HG03097 (cell line): ENCODE results near the gene NEK11.

Source experiments
- ATAC-seq: cut with Tn5 transposase; IDR thresholded peaks from one replicate; pipeline ENCODE4 v1.9.1; 2021; ENCODE audit not compliant: unreplicated experiment, low FRiP score

Gene NEK11, protein sequence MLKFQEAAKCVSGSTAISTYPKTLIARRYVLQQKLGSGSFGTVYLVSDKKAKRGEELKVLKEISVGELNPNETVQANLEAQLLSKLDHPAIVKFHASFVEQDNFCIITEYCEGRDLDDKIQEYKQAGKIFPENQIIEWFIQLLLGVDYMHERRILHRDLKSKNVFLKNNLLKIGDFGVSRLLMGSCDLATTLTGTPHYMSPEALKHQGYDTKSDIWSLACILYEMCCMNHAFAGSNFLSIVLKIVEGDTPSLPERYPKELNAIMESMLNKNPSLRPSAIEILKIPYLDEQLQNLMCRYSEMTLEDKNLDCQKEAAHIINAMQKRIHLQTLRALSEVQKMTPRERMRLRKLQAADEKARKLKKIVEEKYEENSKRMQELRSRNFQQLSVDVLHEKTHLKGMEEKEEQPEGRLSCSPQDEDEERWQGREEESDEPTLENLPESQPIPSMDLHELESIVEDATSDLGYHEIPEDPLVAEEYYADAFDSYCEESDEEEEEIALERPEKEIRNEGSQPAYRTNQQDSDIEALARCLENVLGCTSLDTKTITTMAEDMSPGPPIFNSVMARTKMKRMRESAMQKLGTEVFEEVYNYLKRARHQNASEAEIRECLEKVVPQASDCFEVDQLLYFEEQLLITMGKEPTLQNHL

DNA sequence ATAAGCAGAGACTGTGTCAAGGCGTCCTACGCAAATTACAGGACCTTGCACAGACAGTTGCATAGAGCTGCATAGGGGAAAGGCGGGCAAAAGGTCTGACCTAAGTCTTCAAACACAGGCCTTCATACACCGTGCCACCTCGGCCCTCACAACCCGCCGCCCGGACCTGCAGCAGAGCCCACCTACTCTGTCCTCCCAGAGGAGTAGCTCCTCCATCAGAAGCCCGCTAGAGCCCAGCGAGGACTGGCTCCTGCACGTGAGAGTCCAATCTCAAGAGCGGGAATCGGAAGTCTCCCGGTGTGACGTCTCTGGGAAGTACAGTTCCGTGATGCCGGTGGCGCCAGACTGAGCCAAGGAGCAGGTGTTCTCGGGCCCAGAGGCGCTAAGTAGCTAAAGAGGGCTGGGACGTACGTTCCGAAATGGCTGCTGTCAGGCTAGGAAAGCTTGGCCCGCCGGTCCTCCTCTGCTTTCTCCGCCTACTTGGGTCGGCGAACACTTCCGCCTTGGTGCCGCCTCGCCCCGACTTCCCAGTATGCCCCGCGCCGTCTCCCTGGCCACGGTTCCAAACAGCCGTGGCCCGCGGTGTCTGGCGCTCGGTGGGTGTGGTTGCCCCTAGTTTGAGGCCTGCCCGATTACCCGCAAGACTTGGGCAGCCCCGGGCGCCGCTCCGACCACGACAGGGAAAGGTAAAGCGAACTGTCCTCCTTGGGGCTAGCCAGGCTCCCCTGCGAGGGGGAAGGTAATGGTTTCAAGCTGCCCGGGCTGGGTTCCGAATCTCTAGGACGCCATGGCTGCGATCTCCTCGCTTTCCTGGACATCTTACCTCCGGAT lies at the start of gene NEK11, which contains the start of gene ASTE1:
TSS of gene NEK11 (plus strand) at position 557 of the 831 bp plus-strand sequence. CDS start 2,832 bp downstream, outside the sequence.
TSS of gene ASTE1 (minus strand) at position 505 of the 831 bp plus-strand sequence. CDS start 1,519 bp downstream, outside the sequence.
- ATAC-seq, result peak; percentile 91

DNA sequence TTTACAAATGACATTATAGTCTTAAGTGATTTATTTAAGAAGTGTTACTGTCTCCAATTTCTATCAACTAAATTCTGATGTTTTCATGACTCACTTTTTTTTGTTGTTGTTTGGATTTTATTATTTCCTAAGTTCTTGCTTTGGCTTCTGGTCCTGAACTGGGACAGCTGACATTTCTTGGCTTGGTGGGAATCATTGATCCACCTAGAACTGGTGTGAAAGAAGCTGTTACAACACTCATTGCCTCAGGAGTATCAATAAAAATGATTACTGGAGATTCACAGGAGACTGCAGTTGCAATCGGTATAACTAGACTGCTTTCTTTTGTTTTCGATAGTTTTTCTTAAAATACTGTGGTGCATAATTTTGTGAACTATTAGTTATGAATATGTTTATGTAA lies 47.6 kb upstream of the NEK11 start:
- no peak for ATAC-seq

DNA sequence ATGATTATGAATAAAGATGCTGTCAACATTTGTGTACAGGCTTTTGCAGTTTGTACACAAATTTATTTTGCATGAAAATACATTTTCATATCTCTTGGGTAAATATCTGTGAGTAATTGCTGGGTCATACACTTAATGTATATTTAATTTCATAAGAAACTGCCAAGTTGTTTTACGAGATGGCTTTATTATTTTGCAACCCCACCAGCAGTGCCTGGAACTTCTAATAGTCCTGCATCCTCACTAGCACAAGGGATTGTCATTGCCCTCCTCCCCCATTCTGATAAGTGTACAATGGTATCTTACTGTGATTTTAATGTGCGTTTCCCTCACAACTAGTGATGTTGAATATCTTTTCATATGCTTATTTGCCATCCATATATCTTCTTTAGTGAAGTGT lies 45.2 kb upstream of the NEK11 start:
- ATAC-seq, result no peak

DNA sequence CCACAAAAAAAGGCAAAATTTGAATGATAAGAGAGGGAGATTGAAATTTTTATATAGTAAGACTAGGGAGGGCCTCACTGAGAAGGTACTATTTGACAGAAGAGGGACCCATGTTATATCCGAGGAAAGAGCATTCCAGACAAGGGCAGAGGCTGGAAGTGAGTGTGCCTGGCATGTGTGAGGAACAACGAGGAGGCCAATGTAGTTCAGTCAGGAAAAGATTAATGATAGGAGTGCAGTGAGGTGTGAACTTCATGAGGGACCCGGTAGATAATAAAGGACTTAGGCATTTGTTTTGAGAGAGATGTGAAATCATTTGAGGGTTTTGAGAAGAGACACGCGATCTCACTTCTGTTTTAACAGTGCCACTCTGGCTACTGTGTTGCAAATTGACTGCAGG lies 36.4 kb upstream of the NEK11 start:
- ATAC-seq, result no peak

DNA sequence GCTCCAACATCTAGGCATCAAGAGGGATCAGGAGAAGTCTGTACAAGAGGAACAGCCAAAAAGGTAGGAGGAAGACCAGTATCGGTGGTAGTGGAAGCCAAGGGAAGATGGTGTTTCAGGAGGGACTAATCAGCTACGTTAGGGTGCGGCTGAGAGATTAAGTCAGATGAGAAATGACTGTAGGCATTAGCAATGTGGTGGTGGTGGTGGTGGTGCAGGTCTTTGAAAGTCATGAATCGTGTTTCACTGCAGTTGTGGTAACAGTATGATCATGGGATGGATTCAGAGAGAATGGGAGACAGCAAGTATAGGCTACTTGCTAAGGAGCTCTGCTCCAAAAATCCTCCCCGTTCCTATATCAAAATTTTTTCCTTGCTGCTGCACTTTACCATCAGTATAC lies 35.6 kb upstream of the NEK11 start:
- no peak for ATAC-seq

DNA sequence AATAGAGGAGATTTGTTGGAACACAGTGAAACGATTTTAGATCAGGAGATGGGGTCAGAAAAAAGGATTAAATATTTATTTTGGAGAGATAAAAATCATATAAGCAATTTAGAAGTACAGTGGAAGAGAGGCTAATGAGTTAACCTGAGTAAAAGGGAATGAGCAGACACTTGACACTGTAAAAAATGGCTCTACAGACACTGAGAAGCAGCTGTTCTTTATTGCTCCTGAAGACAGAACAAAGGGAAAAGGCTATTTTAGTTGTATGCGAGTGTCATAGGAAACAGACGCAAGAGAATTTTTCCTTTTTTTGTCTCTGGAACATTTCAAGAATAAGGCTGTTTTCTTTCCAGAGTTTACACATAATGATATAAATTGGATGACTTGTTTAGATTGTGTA lies 34.3 kb upstream of the NEK11 start:
- ATAC-seq, result no peak

DNA sequence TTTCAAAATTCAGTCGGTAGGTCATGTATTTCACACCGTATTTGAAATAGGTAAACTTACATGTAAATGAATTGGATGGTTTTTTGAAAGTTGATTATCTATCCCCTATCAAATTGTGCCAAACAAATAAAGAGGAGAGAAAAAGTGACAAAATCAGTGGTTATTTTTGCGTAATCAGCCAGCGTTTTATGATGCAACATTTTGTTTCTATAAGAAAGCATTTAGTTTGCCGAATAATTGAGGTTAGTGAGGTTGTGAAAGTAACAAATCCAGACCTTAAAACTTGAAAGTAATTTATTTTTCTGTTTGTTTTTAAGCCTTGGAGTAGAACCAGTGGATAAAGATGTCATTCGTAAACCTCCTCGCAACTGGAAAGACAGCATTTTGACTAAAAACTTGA lies 29.4 kb upstream of the NEK11 start:
- no peak for ATAC-seq

DNA sequence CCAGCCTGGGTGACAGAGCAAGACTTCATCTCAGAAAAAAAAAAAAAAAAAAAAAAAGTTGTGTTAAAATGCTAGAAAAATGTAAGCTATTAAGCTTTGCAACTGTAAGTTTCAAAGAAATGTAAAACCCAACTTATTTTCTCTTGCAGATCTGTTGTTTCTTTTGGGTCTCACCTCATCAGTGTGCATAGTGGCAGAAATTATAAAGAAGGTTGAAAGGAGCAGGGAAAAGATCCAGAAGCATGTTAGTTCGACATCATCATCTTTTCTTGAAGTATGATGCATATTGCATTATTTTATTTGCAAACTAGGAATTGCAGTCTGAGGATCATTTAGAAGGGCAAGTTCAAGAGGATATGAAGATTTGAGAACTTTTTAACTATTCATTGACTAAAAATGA lies 25.6 kb upstream of the NEK11 start:
- no peak for ATAC-seq

DNA sequence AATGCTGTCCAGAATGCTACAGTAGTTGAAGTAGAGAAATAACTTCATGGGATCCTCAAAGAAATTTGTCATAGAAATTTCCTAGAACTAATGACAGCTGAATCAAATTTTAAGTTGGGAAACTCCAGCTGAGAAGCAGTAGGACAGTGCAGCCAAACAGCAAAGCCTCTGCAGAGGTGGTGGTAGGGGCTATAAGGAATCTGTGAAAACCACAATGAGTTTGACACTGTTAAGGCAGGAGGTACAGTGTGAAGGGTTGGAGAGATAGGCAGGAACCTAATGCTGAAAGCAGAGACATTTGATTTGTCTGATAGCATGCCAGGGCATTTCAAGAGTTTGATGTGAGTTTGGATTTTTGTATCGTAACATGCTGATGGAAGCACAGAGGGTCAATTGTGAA lies 22.1 kb upstream of the NEK11 start:
- no peak for ATAC-seq

DNA sequence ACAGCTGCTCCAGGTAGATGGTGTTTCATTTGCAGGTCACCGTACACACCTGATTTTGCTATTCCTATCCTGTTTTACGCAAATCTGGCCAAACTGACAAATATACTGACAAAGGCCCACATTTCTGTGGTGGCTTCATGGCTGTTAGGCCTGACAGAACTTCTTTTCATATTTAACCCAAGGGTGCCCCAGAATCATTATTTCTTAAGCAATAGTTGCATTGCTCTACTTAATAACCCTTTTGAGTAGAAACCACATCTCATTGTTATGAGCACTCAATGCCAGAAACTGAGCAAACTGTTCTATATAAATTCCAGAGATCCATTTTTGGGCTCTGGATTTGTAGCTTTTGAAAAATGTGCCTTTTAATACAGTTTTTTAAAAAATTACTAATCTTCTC lies 19.4 kb upstream of the NEK11 start:
- ATAC-seq, result no peak

DNA sequence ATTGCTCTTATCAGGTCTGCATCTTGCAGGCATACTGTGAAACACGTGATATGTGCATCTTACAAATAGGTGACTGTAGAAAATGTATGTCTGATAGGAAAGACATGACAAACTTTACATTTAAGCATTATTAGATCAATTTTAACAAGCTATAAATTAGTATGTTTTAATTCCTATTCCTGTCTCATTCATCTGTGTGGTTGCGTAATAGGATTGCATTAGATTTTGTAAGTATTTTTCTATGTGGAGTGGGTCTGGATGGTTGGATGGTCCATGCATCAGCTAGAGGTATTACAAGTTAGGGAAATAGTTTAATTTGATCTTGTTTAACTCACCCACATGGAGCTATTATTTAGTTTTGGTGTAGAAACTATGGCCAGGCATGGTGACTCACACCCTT lies 18.9 kb upstream of the NEK11 start:
- no peak for ATAC-seq

DNA sequence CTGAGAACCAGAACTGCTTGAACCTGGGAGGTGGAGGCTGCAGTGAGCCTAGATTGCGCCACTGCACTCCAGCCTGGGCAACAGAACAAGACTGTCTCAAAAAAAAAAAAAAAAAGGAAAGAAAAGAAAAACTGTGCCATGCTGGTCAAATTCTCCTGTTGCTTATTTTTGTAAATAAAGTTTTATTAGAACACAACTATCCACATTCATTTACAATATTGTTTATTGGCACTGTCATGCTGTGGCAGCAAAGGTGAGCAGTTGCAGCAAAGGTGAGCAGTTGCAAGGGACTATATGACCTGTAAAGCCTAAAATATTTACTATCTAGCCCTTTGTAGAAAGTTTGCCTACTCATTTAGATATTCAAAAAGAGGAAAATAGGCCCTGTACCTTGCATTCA lies 18.4 kb upstream of the NEK11 start:
- ATAC-seq, result no peak

DNA sequence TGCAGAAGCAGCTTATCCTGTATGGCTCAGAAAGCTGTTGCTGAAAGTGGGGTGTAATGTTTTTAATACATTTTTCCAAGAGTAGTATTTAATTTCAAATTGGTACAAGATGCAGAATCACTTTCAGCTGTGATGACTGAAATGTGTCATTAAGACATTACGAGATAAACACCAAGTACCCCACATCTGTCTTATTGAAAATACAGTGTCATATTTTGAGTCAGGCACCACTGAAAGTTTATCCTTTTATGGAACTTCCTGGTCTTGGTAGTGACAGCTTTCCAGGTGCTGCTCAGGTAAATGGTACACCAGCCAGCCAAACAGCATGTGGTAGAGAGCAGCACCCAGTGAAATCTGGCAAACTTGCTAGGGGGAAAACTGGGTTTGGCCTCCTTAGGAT lies 17.0 kb upstream of the NEK11 start:
- no peak for ATAC-seq

DNA sequence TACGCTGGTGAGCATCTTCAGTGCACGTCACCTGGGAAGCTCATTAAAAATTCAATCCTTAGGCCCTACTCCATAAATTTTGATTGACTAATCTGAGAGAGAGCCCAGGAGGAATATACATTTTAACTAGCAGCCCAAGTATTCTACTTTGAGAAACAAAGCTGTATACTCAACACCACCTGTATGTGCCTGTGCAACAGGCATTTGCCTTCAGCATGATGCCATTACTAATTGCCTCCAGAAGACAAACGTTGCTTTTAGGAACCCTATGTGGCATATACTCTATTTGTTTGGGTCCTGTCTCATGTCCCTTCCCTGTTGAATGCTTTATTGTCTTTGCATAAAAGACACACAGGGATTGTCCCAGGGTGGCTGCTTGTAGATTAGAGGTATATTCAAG lies 7.7 kb upstream of the NEK11 start:
- no peak for ATAC-seq

DNA sequence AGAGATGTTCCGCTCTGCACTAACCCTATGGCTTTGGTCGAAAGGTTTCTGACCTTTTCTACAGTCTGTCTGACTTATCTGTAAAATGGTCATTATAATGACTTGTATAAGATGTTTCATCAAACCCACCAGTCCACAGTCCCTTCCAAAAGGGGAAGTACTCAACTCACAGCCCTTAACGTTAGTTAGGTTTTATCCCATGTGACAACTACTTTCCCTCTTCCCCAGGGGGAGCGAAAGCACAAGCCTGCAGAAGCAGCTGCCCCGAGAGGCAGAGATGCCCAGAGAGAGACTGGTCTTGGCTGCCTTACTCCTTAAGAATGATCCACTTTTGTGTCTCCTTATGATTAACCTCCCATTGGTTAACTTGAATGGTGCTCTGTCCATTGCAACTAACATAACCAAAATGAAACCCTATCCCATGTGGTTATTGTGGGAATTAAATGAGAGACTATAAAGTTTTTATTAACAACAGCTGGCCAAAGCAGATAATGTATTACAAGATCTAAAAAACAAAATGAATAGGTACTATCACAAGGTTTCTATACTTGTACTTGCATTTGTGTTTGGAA lies 6.5 kb upstream of the NEK11 start:
- no peak for ATAC-seq

DNA sequence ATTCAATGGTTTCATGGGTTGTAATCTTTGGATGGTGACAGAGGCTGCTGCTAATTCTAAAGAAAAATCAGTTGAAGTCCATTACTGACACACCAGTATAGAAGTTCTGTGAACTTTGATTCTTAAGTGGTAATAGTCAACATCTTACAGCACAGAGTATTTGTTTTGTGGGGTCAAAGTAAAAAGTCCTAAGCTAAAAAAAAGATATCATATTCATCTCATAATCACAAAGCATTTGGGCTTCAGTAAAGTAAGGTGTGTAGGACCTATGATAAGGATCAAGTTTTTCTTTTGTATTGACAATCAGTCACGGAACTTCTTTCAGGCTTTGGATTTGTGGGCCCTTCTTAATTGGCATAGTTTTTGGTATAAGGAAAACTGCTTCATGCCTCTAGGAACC lies 1.1 kb upstream of the NEK11 start:
- no peak for ATAC-seq

DNA sequence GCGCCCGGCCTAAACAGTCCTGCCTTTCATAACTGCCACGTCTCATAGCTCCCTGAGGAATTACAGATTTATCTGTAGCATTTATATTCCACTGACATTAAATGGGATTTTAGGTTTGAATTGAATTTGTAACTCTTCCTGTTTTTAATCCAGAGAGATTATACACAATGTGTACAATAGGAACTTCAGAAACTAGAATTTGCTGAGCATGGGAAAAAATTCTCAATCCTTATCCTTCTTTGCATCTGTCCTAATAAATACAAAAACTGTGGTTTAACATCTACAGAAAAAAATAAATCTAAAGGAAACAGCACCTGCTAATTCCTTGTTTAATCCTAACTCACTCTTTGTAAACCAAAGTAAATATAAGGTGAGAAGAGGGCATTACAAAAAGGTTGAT lies 2.2 kb downstream of the NEK11 start:
- no peak for ATAC-seq

DNA sequence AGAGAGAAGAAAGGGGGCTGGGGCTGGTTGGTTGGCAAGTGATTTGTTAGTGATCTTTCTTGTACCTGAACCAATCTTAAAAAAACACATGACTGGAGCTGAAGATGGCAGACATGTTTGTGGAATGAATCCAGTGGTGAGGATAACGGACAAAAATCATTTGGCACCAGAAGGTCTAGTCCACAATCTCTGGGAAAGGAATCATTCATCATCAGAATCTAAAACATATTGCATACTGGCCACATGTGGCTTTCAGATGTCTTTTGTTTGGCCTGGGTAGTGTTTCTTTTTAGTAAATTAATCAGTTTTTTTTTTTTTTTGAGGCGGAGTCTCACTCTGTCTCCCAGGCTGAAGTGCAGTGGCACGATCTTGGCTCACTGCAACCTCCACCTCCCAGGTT lies 5.0 kb downstream of the NEK11 start:
- no peak for ATAC-seq

DNA sequence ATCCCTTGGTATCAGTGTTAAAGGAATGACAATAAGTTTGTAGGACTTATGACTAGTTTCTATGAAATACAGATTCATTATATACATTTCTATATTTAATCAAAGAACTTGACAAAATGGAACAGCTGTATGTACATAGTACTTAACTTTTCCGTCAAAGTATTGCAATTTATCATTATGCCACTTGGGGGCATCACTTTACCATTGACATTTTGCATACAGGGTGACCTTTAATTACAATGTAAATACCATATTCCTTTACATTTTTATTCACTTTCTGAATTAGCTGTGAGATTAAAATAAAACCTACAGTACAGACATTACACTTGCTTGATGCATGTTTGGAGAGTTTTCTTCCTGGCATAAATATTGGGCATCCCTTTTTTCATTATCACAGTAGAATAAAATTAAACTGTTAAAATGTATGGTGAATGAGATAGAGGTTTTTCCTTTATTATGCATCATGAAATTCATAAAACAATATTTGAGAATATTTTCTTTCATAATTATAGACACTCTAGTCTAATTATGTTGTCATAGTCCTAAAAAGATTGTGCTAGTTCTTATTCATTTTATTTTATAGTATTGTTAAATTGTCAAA lies 6.9 kb downstream of the NEK11 start:
- ATAC-seq, result no peak

DNA sequence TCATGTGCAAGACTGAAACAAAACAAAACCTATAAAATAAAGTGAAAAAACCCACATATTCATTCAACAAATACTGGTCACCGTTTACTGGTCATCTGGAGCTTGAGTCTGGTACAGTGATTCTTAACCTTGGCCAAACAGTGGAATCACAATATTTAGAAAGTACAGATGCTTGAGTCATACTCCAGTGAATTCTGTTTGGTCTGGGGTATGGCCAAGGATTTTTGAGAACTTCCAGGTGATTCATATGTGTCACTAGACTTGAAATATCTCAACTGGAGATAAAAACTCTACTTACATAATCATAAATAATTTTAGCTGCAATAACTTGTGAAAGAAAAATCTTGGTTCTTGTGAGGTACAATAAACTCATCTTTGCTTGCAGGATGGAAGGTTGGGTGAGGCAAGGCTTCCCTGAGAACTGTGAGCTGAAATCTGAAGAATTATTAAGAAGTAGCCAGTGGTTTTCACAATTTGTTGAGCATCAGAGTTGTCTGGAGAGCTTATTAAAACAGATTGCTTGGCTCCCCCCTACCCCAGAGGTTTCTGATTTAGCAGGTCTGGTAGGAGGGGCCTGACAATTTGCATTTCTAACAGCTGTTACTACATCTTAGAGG lies 9.6 kb downstream of the NEK11 start:
- no peak for ATAC-seq
